GM13977 (cell line): ENCODE data around the gene TTYH2.

Experiments used
- DNase-seq: peaks from one replicate; pipeline ENCODE4 v3.0.0; 2012; ENCODE audit warnings: low spot score
- CTCF ChIP-seq: IDR thresholded peaks from 2 replicates; pipeline ENCODE4 v1.5.1; 2012; ENCODE audit warnings: mild to moderate bottlenecking, control low read depth; ENCODE audit not compliant: insufficient read depth; ENCODE audit errors: extremely low read depth, missing control alignments
- in situ Hi-C: fragments of 300-500 bp; cut with MboI; formaldehyde crosslinking; loops from one replicate; pipeline ENCODE4 v1.12.0; 2022; ENCODE audit warnings: low sequenced_read_pairs, low pct_unique_long_range_greater_than_20kb, mixed read lengths, inconsistent platforms; ENCODE audit not compliant: unreplicated experiment

Gene TTYH2

GRCh38 chr17:74231928-74232907 lies 18.8 kb downstream of the TTYH2 start:
- TF ChIP-seq CTCF = no peak
- no peak for DNase-seq
- in situ Hi-C loops = no loop called here

GRCh38 chr17:74233937-74234336 lies 20.6 kb downstream of the TTYH2 start:
- no peak for TF ChIP-seq CTCF
- no peak for DNase-seq
- in situ Hi-C loops = no loop called here

GRCh38 chr17:74234486-74234885 lies 21.1 kb downstream of the TTYH2 start:
- DNase-seq = no peak
- no peak for TF ChIP-seq CTCF
- in situ Hi-C loops = no loop called here

GRCh38 chr17:74235040-74235581 lies 21.7 kb downstream of the TTYH2 start:
- in situ Hi-C loops = no loop called here

GRCh38 chr17:74235911-74236371 lies 22.6 kb downstream of the TTYH2 start:
- in situ Hi-C loops = no loop called here
- DNase-seq = no peak
- TF ChIP-seq CTCF = no peak

More at GRCh38 chr17:74235040-74235581, 21.7 kb downstream of the TTYH2 start:
- peak; percentile 50 for DNase-seq
- no peak for TF ChIP-seq CTCF

- in situ Hi-C loops = no loop called here
- DNase-seq = no peak
- no peak for TF ChIP-seq CTCF
These were observed 23.9 kb downstream of the TTYH2 start for GRCh38 chr17:74237321-74237720.
